HFFc6 (cell line): ENCODE results near the gene WDR81. TPM values are rescaled to one million over a fixed set of nuclear protein-coding genes. Genes with fewer than 3 reads are reported as not detected.

Source experiments
- DNase-seq: peaks from one replicate; pipeline ENCODE4 v3.0.0-alpha.2; 2018
- H3K27ac Mint-ChIP-seq: 2 replicates; pipeline ENCODE4 v1.8.0; 2020; ENCODE audit warnings: mild to moderate bottlenecking, mixed read lengths
- H3K27me3 Mint-ChIP-seq: 2 replicates; pipeline ENCODE4 v1.8.0; 2021; ENCODE audit warnings: mild to moderate bottlenecking, moderate library complexity, mixed read lengths; ENCODE audit not compliant: insufficient read depth
- H3K36me3 Mint-ChIP-seq: 2 replicates; pipeline ENCODE4 v1.8.0; 2021; ENCODE audit warnings: low read depth, mixed read lengths
- H3K4me1 Mint-ChIP-seq: 2 replicates; pipeline ENCODE4 v1.8.0; 2020; ENCODE audit warnings: low read depth, mixed read lengths
- H3K4me3 Mint-ChIP-seq: 2 replicates; pipeline ENCODE4 v1.8.0; 2020; ENCODE audit warnings: mild to moderate bottlenecking, moderate library complexity, mixed read lengths
- H3K9me3 Mint-ChIP-seq: 2 replicates; pipeline ENCODE4 v1.8.0; 2020; ENCODE audit warnings: mild to moderate bottlenecking, mixed read lengths
- CTCF ChIP-seq: fragments of 200-600 bp; sonication (generic); IDR thresholded peaks from 2 replicates; pipeline ENCODE4 v1.5.0; 2021; ENCODE audit warnings: antibody characterized with exemption, mild to moderate bottlenecking
- total RNA-seq, 6 experiments: library from RNA; stranded (reverse); fragmentation: NEBNext Ultra II Directional; extraction: Animal tissue kit (Norgen Biotek cat#: 25700); gene quantifications; 2 replicates in 1 of 6; 3 replicates in 5 of 6; pipeline ENCODE4 v1.2.3, GENCODE V29; 2021

WDR81 gene
- total RNA-seq, 6 experiments from 2014 or later, result 12.5 to 18.1 (median 13.2) TPM

- Mint-ChIP-seq H3K4me3 (no peak overlapping the region), H3K4me1 (peaks cover 37% of the 10 kb centered on the region), H3K27me3 (no peaks in the 10 kb centered on the region), H3K36me3 (peaks cover 32% of the 10 kb centered on the region), H3K27ac (no peak overlapping the region), H3K9me3 (no peaks in the 10 kb centered on the region)
- no peak for DNase-seq
- TF ChIP-seq CTCF, result no peak
Measured at GRCh38 chr17:1782171-1782567, 57.7 kb downstream of the WDR81 start.

DNA sequence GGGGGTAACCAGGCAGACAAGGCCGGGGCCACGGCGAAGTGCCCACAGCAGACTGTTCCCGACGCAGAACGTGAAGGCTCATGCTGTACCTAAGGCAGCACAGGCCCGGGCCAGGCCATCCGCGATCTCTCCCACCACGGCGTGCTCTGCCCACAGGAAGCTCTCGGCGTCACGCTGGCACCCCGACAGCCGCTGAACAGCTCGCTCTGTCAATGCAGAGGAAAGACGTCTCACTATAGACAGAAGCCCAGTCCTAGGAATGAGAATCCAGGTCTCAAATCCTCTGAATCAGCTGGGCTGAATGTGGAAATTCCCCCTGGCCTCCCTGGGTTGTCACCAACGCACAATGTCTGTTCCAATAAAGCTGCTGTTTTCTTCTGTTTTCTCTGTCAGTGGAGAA lies 58.8 kb downstream of the WDR81 start:
- DNase-seq, result no peak
- no peak overlapping the region for H3K4me3 Mint-ChIP-seq
- H3K27me3 Mint-ChIP-seq, result no peaks in the 10 kb centered on the region
- H3K36me3 Mint-ChIP-seq, result peaks cover 27% of the 10 kb centered on the region; the same call in 1 of the 2 replicates
- TF ChIP-seq CTCF, result no peak
- H3K4me1 Mint-ChIP-seq, result peaks cover 45% of the 10 kb centered on the region
- no peaks in the 10 kb centered on the region for H3K9me3 Mint-ChIP-seq
- H3K27ac Mint-ChIP-seq, result no peak overlapping the region

DNA sequence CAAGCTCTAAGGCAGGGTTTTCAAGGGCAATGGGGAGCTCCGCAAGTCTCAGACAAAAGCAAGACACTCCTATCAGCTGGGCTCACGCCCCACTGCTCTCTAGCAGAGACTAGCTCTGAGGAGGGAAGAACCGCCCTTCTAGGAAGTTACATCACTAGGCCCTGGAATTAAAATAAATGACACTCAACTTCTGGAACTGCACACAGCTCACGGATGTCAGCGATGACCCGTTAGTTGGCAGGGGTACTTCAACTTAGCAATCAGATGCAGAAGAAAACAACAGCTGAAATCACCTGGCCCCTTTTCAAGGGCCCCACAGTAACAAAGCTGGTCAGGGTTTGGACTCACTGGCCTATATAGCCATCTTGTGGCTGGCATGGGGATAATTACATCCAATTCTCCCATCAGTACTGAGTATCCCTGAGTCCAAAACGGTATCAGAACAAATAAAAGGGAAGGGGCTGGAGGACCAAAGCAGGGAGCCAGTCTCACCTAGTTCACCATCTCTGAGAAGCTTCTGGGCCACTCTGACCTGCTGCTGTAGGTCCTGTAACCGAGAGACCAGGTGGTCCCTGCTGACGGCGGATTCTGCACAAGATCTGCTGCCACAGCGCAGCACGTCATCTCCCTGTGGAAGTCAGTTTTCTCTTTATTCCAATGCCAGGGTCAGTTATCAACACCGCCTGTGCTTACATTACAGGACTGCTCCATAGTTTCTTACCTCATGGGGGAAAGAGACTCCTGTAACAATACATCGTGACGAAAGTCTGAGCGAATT lies 59.5 kb downstream of the WDR81 start:
- peaks cover 49% of the 10 kb centered on the region for H3K4me1 Mint-ChIP-seq
- H3K9me3 Mint-ChIP-seq, result no peaks in the 10 kb centered on the region
- H3K27ac Mint-ChIP-seq, result no peak overlapping the region; the same call in 1 of the 2 replicates
- TF ChIP-seq CTCF, result peak; percentile 83
- H3K4me3 Mint-ChIP-seq, result no peak overlapping the region
- peak; percentile 39 for DNase-seq
- H3K27me3 Mint-ChIP-seq, result no peaks in the 10 kb centered on the region
- peaks cover 27% of the 10 kb centered on the region; the same call in 1 of the 2 replicates for H3K36me3 Mint-ChIP-seq

GRCh38 chr17:1785930-1786329 lies 61.4 kb downstream of the WDR81 start:
- H3K27ac Mint-ChIP-seq, result no peak overlapping the region
- DNase-seq, result no peak
- H3K27me3 Mint-ChIP-seq, result no peaks in the 10 kb centered on the region
- no peaks in the 10 kb centered on the region for H3K9me3 Mint-ChIP-seq
- H3K4me1 Mint-ChIP-seq, result peaks cover 33% of the 10 kb centered on the region
- H3K4me3 Mint-ChIP-seq, result no peak overlapping the region
- H3K36me3 Mint-ChIP-seq, result peaks cover 27% of the 10 kb centered on the region; the same call in 1 of the 2 replicates
- no peak for TF ChIP-seq CTCF

GRCh38 chr17:1786708-1787107 lies 62.2 kb downstream of the WDR81 start:
- Mint-ChIP-seq H3K27ac (no peak overlapping the region), H3K4me1 (peaks cover 33% of the 10 kb centered on the region), H3K9me3 (no peaks in the 10 kb centered on the region), H3K27me3 (no peaks in the 10 kb centered on the region), H3K36me3 (peaks cover 22% of the 10 kb centered on the region; the same call in 1 of the 2 replicates), H3K4me3 (no peak overlapping the region)
- TF ChIP-seq CTCF, result no peak
- DNase-seq, result no peak
